Amygdala (tissue), 56 donors: ENCODE data around the gene HSPA1L.
"Not testable (repeated sequence)": the region's sequence is repeated elsewhere in the genome, so short reads cannot be mapped to it uniquely, and the experiment has no call there.

Experiments
- DNase-seq, 56 donors: peaks; one replicate each; lab custom pipeline; 2025; lab: John Stamatoyannopoulos, UW

The HSPA1L gene

GRCh38 chr6:31815025-31815838, at the start of gene HSPA1L, which contains the start of gene HSPA1A:
TSS of gene HSPA1L (minus strand) at chr6:31815283. CDS start at chr6:31811972, 3,311 bp downstream.
TSS of gene HSPA1A (plus strand) at chr6:31815543. CDS start at chr6:31815757, 214 bp downstream.
- peak; percentile 65 to 100 (median 96) for DNase-seq

GRCh38 chr6:31864818-31865204, 49.7 kb upstream of the HSPA1L start:
- DNase-seq = no peak

- DNase-seq = not testable (repeated sequence)
Measured at GRCh38 chr6:31864123-31864562, 49.1 kb upstream of the HSPA1L start.

GRCh38 chr6:31862344-31863235, 47.5 kb upstream of the HSPA1L start, which contains the start of gene NEU1:
TSS of gene NEU1 (minus strand) at chr6:31862821. CDS start at chr6:31862776, 45 bp downstream.
- DNase-seq = peak; percentile 64 to 100 (median 100)

GRCh38 chr6:31861919-31862343, 46.8 kb upstream of the HSPA1L start:
- peak in 1 of 56 donors; percentile 3 for DNase-seq

- DNase-seq = no peak
Measured at GRCh38 chr6:31861150-31861549, 46.1 kb upstream of the HSPA1L start.

GRCh38 chr6:31860349-31860748, 45.3 kb upstream of the HSPA1L start:
- DNase-seq = no peak

- no peak for DNase-seq
Measured at GRCh38 chr6:31859923-31860322, 44.8 kb upstream of the HSPA1L start.

GRCh38 chr6:31858707-31859106, 43.6 kb upstream of the HSPA1L start:
- DNase-seq = no peak

- not testable (repeated sequence) for DNase-seq
Measured at GRCh38 chr6:31857774-31858173, 42.7 kb upstream of the HSPA1L start.

GRCh38 chr6:31851980-31852718, 37.1 kb upstream of the HSPA1L start:
- DNase-seq = not testable (repeated sequence)

GRCh38 chr6:31851485-31851832, 36.4 kb upstream of the HSPA1L start:
- no peak for DNase-seq

- DNase-seq = no peak
Measured at GRCh38 chr6:31850765-31851484, 35.8 kb upstream of the HSPA1L start.

- DNase-seq = no peak
Measured at GRCh38 chr6:31847276-31847978, 32.3 kb upstream of the HSPA1L start.

- DNase-seq = no peak
Measured at GRCh38 chr6:31844507-31844906, 29.4 kb upstream of the HSPA1L start.

- DNase-seq = no peak
Measured at GRCh38 chr6:31842053-31842452, 27.0 kb upstream of the HSPA1L start.

GRCh38 chr6:31839779-31840126, 24.7 kb upstream of the HSPA1L start:
- not testable (repeated sequence) for DNase-seq

GRCh38 chr6:31838968-31839367, 23.9 kb upstream of the HSPA1L start:
- no peak for DNase-seq

- DNase-seq = not testable (repeated sequence)
Measured at GRCh38 chr6:31838114-31838553, 23.1 kb upstream of the HSPA1L start.
